HepG2 (cell line): ENCODE measurements around the gene GADD45GIP1. TPM values are rescaled to one million over a fixed set of nuclear protein-coding genes. Genes with fewer than 3 reads are reported as not detected.

Experiments used
- ARNTL ChIP-seq: sonication (generic); formaldehyde crosslinking; IDR thresholded peaks from 2 replicates; pipeline ENCODE4 v1.4.0; 2020; ENCODE audit warnings: mild to moderate bottlenecking, missing genetic modification reagents
- ELF3 ChIP-seq: IDR thresholded peaks from 2 replicates; pipeline ENCODE4 v1.6.1; 2016; ENCODE audit warnings: missing genetic modification reagents, missing compliant biosample characterization
- EP300 ChIP-seq, 3 experiments: sonication (generic) in 1 of 3; formaldehyde crosslinking in 1 of 3; IDR thresholded peaks; 2 replicates each; pipeline versions ENCODE4 v1.5.1 to v1.6.1; 2011 to 2020; ENCODE audit warnings: low read depth in 2 of 3, low read length in 2 of 3, borderline replicate concordance in 1 of 3, improper control_type of control experiment in 1 of 3, mild to moderate bottlenecking in 1 of 3, missing genetic modification reagents in 1 of 3, moderate library complexity in 1 of 3
- KAT8 ChIP-seq: IDR thresholded peaks from 2 replicates; pipeline ENCODE4 v1.6.1; 2016; ENCODE audit warnings: missing genetic modification reagents, missing compliant biosample characterization
- STAG1 ChIP-seq: sonication (generic); formaldehyde crosslinking; IDR thresholded peaks from 2 replicates; pipeline ENCODE4 v1.4.0; 2020; ENCODE audit warnings: missing genetic modification reagents
- TBP ChIP-seq: sonication (generic); formaldehyde crosslinking; IDR thresholded peaks from 2 replicates; pipeline ENCODE4 v1.5.0; 2020; ENCODE audit warnings: missing genetic modification reagents
- ZBTB1 ChIP-seq: sonication (generic); formaldehyde crosslinking; IDR thresholded peaks from 2 replicates; pipeline ENCODE4 v1.4.0; 2020; ENCODE audit warnings: missing genetic modification reagents, borderline replicate concordance
- ZNF547 ChIP-seq: sonication (generic); formaldehyde crosslinking; IDR thresholded peaks from 2 replicates; pipeline ENCODE4 v1.5.1; 2020; ENCODE audit warnings: mild to moderate bottlenecking, missing genetic modification reagents
- ZNF549 ChIP-seq: sonication (generic); formaldehyde crosslinking; IDR thresholded peaks from 2 replicates; pipeline ENCODE4 v1.5.0; 2020; ENCODE audit warnings: missing genetic modification reagents
- ZNF562 ChIP-seq: sonication (generic); formaldehyde crosslinking; IDR thresholded peaks from 2 replicates; pipeline ENCODE4 v1.8.0; 2022; ENCODE audit warnings: missing genetic modification reagents, borderline replicate concordance
- ZNF674 ChIP-seq: sonication (generic); formaldehyde crosslinking; IDR thresholded peaks from 2 replicates; pipeline ENCODE4 v1.5.0; 2020; ENCODE audit warnings: low read depth, mild to moderate bottlenecking, missing genetic modification reagents
- ZNF766 ChIP-seq: sonication (generic); formaldehyde crosslinking; IDR thresholded peaks from 2 replicates; pipeline ENCODE4 v1.5.0; 2020; ENCODE audit warnings: missing genetic modification reagents, borderline replicate concordance
- ZNF790 ChIP-seq: sonication (generic); formaldehyde crosslinking; IDR thresholded peaks from 2 replicates; pipeline ENCODE4 v1.8.0; 2022; ENCODE audit warnings: missing genetic modification reagents, mild to moderate bottlenecking, borderline replicate concordance
- ZNF841 ChIP-seq: sonication (generic); formaldehyde crosslinking; IDR thresholded peaks from 2 replicates; pipeline ENCODE4 v1.8.1; 2023; ENCODE audit warnings: missing genetic modification reagents, borderline replicate concordance
- ZNF850 ChIP-seq: sonication (generic); formaldehyde crosslinking; conservative IDR thresholded peaks from 2 replicates; pipeline ENCODE4 v1.9.0; 2021; ENCODE audit warnings: mild to moderate bottlenecking, missing genetic modification reagents
- polyA plus RNA-seq, 8 experiments: library from polyadenylated mRNA; depleted of rRNA in 3 of 8; stranded (reverse) in 7 of 8; unstranded in 1 of 8; fragments of >200 nt; fragmentation: Illumina TruSeq in 4 of 8; extraction: Trizol in 4 of 8; gene quantifications; 2 replicates each; pipeline versions ENCODE4 v1.2.1 to v1.2.3, GENCODE V29; 2011 to 2016; ENCODE audit warnings: low read depth in 4 of 8, missing spikeins in 1 of 8, mixed read lengths in 1 of 8; ENCODE audit not compliant: insufficient read depth in 1 of 8
- total RNA-seq, 5 experiments: library from RNA; depleted of rRNA; stranded (reverse); fragments of >200 nt; fragmentation: Illumina TruSeq; extraction: Trizol; gene quantifications; 2 replicates each; pipeline ENCODE4 v1.2.3, GENCODE V29; 2016; ENCODE audit warnings: low read depth in 1 of 5
- TF ChIP-seq, protein P1 (sequence below), 2 experiments: sonication (generic) in 1 of 2; formaldehyde crosslinking in 1 of 2; IDR thresholded peaks; 2 replicates each; pipeline versions ENCODE4 v1.5.1 to v1.6.1; 2011 to 2020; ENCODE audit warnings: borderline replicate concordance in 1 of 2, low read depth in 1 of 2, low read length in 1 of 2, mild to moderate bottlenecking in 1 of 2, missing genetic modification reagents in 1 of 2, moderate library complexity in 1 of 2
- TF ChIP-seq, protein P2 (sequence below): sonication (generic); formaldehyde crosslinking; IDR thresholded peaks from 2 replicates; pipeline ENCODE4 v1.9.0; 2022; ENCODE audit warnings: missing genetic modification reagents, mild to moderate bottlenecking, borderline replicate concordance
- TF ChIP-seq, protein P3 (sequence below): IDR thresholded peaks from 2 replicates; pipeline ENCODE4 v1.6.1; 2016; ENCODE audit warnings: low read depth, control low read depth
- TF ChIP-seq, protein P4 (sequence below): sonication (generic); formaldehyde crosslinking; IDR thresholded peaks from 2 replicates; pipeline ENCODE4 v1.4.0; 2020; ENCODE audit warnings: missing genetic modification reagents, borderline replicate concordance

GADD45GIP1 gene
- total and polyA plus RNA-seq, 2 of the 13 experiments (the other 11 are each of a cell fraction or from before 2014, with no cell fraction given) = 24.6 to 30.7 TPM

DNA sequence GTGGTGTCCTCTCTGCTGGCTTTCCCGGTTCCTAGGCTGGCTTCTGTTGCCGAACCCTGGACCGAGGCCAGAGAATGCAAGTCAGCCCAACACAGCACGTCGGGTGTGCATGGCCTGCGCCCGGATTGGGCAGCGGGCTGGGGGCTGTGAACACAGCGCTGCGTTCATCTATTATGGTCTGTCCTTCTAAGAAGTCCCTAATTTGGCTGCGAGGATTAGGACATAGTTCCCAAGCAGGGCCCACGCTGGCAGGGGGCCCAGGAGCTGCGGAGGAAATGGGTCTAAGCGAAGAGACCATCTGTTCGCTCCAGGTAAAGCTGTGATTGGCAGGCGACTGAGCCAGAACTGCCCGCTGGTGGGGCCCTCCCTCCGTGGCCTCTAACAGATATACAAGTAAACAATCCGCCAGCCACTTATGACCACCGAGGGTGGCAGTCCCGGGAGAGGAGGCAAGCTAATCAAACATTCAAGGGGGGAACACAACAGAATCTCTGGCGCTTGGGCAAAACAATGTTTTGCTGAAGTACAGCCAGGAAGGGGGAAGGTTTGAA lies 43.9 kb downstream of the GADD45GIP1 start (continued):
- TF ChIP-seq, protein P1, sequence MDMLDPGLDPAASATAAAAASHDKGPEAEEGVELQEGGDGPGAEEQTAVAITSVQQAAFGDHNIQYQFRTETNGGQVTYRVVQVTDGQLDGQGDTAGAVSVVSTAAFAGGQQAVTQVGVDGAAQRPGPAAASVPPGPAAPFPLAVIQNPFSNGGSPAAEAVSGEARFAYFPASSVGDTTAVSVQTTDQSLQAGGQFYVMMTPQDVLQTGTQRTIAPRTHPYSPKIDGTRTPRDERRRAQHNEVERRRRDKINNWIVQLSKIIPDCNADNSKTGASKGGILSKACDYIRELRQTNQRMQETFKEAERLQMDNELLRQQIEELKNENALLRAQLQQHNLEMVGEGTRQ (IDR thresholded peaks at IDR 0.05; ENCODE audit: low read depth, low read length) = no peak
- TF ChIP-seq, protein P1 (CRISPR knock-in tag; IDR thresholded peaks at IDR 0.05; ENCODE audit: borderline replicate concordance) = no peak
- TF ChIP-seq ZNF766 (CRISPR knock-in tag) = no peak
- TF ChIP-seq KAT8 (CRISPR knock-in tag) = peak; percentile 59; the same call in 1 of the 2 replicates
- no peak for TF ChIP-seq ARNTL (CRISPR knock-in tag)
- TF ChIP-seq ZNF850 (CRISPR knock-in tag) = no peak
- TF ChIP-seq ZNF841 = no peak
- no peak for TF ChIP-seq ZNF547 (CRISPR knock-in tag)
- no peak for TF ChIP-seq ZNF790 (CRISPR knock-in tag)
- TF ChIP-seq, protein P2, sequence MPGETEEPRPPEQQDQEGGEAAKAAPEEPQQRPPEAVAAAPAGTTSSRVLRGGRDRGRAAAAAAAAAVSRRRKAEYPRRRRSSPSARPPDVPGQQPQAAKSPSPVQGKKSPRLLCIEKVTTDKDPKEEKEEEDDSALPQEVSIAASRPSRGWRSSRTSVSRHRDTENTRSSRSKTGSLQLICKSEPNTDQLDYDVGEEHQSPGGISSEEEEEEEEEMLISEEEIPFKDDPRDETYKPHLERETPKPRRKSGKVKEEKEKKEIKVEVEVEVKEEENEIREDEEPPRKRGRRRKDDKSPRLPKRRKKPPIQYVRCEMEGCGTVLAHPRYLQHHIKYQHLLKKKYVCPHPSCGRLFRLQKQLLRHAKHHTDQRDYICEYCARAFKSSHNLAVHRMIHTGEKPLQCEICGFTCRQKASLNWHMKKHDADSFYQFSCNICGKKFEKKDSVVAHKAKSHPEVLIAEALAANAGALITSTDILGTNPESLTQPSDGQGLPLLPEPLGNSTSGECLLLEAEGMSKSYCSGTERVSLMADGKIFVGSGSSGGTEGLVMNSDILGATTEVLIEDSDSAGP (CRISPR knock-in tag) = no peak
- TF ChIP-seq, protein P3, sequence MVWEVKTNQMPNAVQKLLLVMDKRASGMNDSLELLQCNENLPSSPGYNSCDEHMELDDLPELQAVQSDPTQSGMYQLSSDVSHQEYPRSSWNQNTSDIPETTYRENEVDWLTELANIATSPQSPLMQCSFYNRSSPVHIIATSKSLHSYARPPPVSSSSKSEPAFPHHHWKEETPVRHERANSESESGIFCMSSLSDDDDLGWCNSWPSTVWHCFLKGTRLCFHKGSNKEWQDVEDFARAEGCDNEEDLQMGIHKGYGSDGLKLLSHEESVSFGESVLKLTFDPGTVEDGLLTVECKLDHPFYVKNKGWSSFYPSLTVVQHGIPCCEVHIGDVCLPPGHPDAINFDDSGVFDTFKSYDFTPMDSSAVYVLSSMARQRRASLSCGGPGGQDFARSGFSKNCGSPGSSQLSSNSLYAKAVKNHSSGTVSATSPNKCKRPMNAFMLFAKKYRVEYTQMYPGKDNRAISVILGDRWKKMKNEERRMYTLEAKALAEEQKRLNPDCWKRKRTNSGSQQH (CRISPR knock-in tag) = 0 out of 2 replicates have a peak, but pooled peaks have one; percentile 52
- no peak for TF ChIP-seq ZBTB1 (CRISPR knock-in tag)
- no peak for TF ChIP-seq TBP (CRISPR knock-in tag)
- TF ChIP-seq EP300 (IDR thresholded peaks at IDR 0.05; ENCODE audit: low read depth in 2 of 2, low read length in 2 of 2) = no peak
- TF ChIP-seq EP300 (CRISPR knock-in tag; IDR thresholded peaks at IDR 0.05; ENCODE audit: borderline replicate concordance) = no peak
- no peak for TF ChIP-seq STAG1
- TF ChIP-seq ZNF562 (CRISPR knock-in tag) = no peak
- TF ChIP-seq ZNF549 = no peak
- TF ChIP-seq, protein P4, sequence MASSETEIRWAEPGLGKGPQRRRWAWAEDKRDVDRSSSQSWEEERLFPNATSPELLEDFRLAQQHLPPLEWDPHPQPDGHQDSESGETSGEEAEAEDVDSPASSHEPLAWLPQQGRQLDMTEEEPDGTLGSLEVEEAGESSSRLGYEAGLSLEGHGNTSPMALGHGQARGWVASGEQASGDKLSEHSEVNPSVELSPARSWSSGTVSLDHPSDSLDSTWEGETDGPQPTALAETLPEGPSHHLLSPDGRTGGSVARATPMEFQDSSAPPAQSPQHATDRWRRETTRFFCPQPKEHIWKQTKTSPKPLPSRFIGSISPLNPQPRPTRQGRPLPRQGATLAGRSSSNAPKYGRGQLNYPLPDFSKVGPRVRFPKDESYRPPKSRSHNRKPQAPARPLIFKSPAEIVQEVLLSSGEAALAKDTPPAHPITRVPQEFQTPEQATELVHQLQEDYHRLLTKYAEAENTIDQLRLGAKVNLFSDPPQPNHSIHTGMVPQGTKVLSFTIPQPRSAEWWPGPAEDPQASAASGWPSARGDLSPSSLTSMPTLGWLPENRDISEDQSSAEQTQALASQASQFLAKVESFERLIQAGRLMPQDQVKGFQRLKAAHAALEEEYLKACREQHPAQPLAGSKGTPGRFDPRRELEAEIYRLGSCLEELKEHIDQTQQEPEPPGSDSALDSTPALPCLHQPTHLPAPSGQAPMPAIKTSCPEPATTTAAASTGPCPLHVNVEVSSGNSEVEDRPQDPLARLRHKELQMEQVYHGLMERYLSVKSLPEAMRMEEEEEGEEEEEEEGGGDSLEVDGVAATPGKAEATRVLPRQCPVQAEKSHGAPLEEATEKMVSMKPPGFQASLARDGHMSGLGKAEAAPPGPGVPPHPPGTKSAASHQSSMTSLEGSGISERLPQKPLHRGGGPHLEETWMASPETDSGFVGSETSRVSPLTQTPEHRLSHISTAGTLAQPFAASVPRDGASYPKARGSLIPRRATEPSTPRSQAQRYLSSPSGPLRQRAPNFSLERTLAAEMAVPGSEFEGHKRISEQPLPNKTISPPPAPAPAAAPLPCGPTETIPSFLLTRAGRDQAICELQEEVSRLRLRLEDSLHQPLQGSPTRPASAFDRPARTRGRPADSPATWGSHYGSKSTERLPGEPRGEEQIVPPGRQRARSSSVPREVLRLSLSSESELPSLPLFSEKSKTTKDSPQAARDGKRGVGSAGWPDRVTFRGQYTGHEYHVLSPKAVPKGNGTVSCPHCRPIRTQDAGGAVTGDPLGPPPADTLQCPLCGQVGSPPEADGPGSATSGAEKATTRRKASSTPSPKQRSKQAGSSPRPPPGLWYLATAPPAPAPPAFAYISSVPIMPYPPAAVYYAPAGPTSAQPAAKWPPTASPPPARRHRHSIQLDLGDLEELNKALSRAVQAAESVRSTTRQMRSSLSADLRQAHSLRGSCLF (CRISPR knock-in tag) = no peak
- no peak for TF ChIP-seq ZNF674
- TF ChIP-seq ELF3 (CRISPR knock-in tag) = no peak
